GM23338 (cell line): ENCODE data around the gene TNNT1. TPM values are rescaled to one million over a fixed set of nuclear protein-coding genes. Genes with fewer than 3 reads are reported as not detected.

Source experiments
- ATAC-seq: fragments of 200-7000 bp; cut with Tn5 transposase; 3 replicates; pipeline ENCODE4 v1.9.1; 2020
- DNase-seq: peaks from one replicate; pipeline ENCODE4 v3.0.0-alpha.2; 2015; ENCODE audit warnings: low spot score
- H2AFZ ChIP-seq: fragments of 200-600 bp; sonication (generic); 2 replicates; pipeline ENCODE4 v1.8.0; 2016; ENCODE audit warnings: antibody characterized with exemption, mild to moderate bottlenecking, moderate library complexity
- H3F3A ChIP-seq: fragments of 200-600 bp; sonication (generic); replicated peaks from 2 replicates; pipeline ENCODE4 v1.8.0; 2017; ENCODE audit warnings: antibody characterized with exemption, mixed run types, low read depth
- H3K27ac ChIP-seq: fragments of 200-600 bp; sonication (generic); 2 replicates; pipeline ENCODE4 v1.6.1; 2016; ENCODE audit warnings: low read depth
- H3K27me3 ChIP-seq: fragments of 200-600 bp; sonication (generic); 2 replicates; pipeline ENCODE4 v1.8.0; 2016; ENCODE audit warnings: mild to moderate bottlenecking, mixed run types, moderate library complexity; ENCODE audit not compliant: insufficient read depth
- H3K36me3 ChIP-seq: fragments of 200-600 bp; sonication (generic); 2 replicates; pipeline ENCODE4 v1.8.0; 2016; ENCODE audit warnings: mild to moderate bottlenecking; ENCODE audit not compliant: insufficient read depth
- H3K4me1 ChIP-seq: fragments of 200-600 bp; sonication (generic); 2 replicates; pipeline ENCODE4 v1.8.0; 2016; ENCODE audit warnings: mild to moderate bottlenecking, moderate library complexity; ENCODE audit not compliant: insufficient read depth
- H3K4me2 ChIP-seq: fragments of 200-600 bp; sonication (generic); 2 replicates; pipeline ENCODE4 v1.7.1; 2017; ENCODE audit warnings: mixed run types
- H3K4me3 ChIP-seq: fragments of 200-600 bp; sonication (generic); 2 replicates; pipeline ENCODE4 v1.6.1; 2016; ENCODE audit warnings: mixed run types
- H3K79me2 ChIP-seq: fragments of 200-600 bp; sonication (generic); replicated peaks from 2 replicates; pipeline ENCODE4 v1.8.0; 2017; ENCODE audit warnings: mild to moderate bottlenecking; ENCODE audit not compliant: insufficient read depth
- H3K9me2 ChIP-seq: fragments of 200-600 bp; sonication (generic); 2 replicates; pipeline ENCODE4 v1.8.0; 2017; ENCODE audit not compliant: insufficient read depth
- H4K20me1 ChIP-seq: fragments of 200-600 bp; sonication (generic); replicated peaks from 2 replicates; pipeline ENCODE4 v1.8.0; 2017; ENCODE audit warnings: mild to moderate bottlenecking; ENCODE audit not compliant: insufficient read depth
- H3K27ac Mint-ChIP-seq: 2 replicates; pipeline ENCODE4 v1.8.0; 2020; ENCODE audit warnings: inconsistent platforms, mild to moderate bottlenecking, moderate library complexity, mixed read lengths
- H3K27me3 Mint-ChIP-seq: 3 replicates; pipeline ENCODE4 v1.8.0; 2022; ENCODE audit warnings: low read depth, mild to moderate bottlenecking, moderate library complexity, mixed read lengths, inconsistent platforms; ENCODE audit not compliant: insufficient read depth, poor library complexity
- H3K36me3 Mint-ChIP-seq: 3 replicates; pipeline ENCODE4 v1.8.0; 2021; ENCODE audit warnings: low read depth, mild to moderate bottlenecking, inconsistent platforms, moderate library complexity, mixed read lengths
- H3K4me1 Mint-ChIP-seq: 3 replicates; pipeline ENCODE4 v1.8.0; 2020; ENCODE audit warnings: mild to moderate bottlenecking, inconsistent platforms, mixed read lengths
- H3K4me3 Mint-ChIP-seq: 3 replicates; pipeline ENCODE4 v1.8.0; 2021; ENCODE audit warnings: moderate library complexity, mild to moderate bottlenecking, inconsistent platforms, mixed read lengths
- H3K9me3 Mint-ChIP-seq: 3 replicates; pipeline ENCODE4 v1.8.0; 2020; ENCODE audit warnings: moderate library complexity, mild to moderate bottlenecking, inconsistent platforms, mixed read lengths
- CTCF ChIP-seq, 2 experiments: fragments of 200-600 bp in 1 of 2; sonication (generic) in 1 of 2; conservative IDR thresholded peaks; 2 replicates each; pipeline versions ENCODE4 v1.5.1 to v1.6.1; 2016 to 2017; ENCODE audit warnings: antibody characterized with exemption in 2 of 2, low read depth in 2 of 2, mild to moderate bottlenecking in 2 of 2, moderate library complexity in 1 of 2
- EZH2 ChIP-seq: fragments of 200-600 bp; sonication (generic); IDR thresholded peaks from one replicate; pipeline ENCODE4 v1.8.0; 2017; ENCODE audit warnings: antibody characterized with exemption, mild to moderate bottlenecking, low read depth; ENCODE audit not compliant: unreplicated experiment
- EZH2phosphoT487 ChIP-seq: fragments of 200-600 bp; sonication (generic); IDR thresholded peaks from one replicate; pipeline ENCODE4 v1.8.1; 2018; ENCODE audit warnings: antibody characterized with exemption; ENCODE audit not compliant: unreplicated experiment
- NANOG ChIP-seq: IDR thresholded peaks from 2 replicates; pipeline ENCODE4 v1.6.1; 2016; ENCODE audit warnings: antibody characterized with exemption, borderline replicate concordance
- POLR2AphosphoS5 ChIP-seq: IDR thresholded peaks from 2 replicates; pipeline ENCODE4 v1.6.1; 2016; ENCODE audit warnings: antibody characterized with exemption, low read depth
- REST ChIP-seq: IDR thresholded peaks from one replicate; pipeline ENCODE4 v1.6.1; 2018; ENCODE audit warnings: antibody characterized with exemption; ENCODE audit not compliant: unreplicated experiment
- STAT1 ChIP-seq: IDR thresholded peaks from one replicate; pipeline ENCODE4 v1.6.1; 2016; ENCODE audit warnings: antibody characterized with exemption; ENCODE audit not compliant: unreplicated experiment
- ZNF114 ChIP-seq: fragments of 250-450 bp; sonication (Bioruptor Pico); IDR thresholded peaks from 2 replicates; pipeline ENCODE4 v1.5.0; 2020; ENCODE audit warnings: mild to moderate bottlenecking, moderate library complexity
- ZNF462 ChIP-seq: fragments of 250-450 bp; sonication (Bioruptor Pico); IDR thresholded peaks from 2 replicates; pipeline ENCODE4 v1.5.0; 2020; ENCODE audit warnings: mild to moderate bottlenecking, moderate library complexity
- polyA plus RNA-seq: library from polyadenylated mRNA; unstranded; fragments of >200 nt; fragmentation: Nextera tagmentation; extraction: Ambion mirVana; gene quantifications from 2 replicates; pipeline ENCODE4 v1.2.1, GENCODE V29; 2016
- total RNA-seq: library from RNA; depleted of rRNA; stranded (reverse); fragments of >200 nt; shearing (Covaris generic); gene quantifications from 2 replicates; pipeline ENCODE4 v1.2.3, GENCODE V29; 2014

Gene TNNT1
- total and polyA plus RNA-seq, 2 experiments from 2014 or later: 59.3 to 150 TPM

- TF ChIP-seq STAT1 (no peak), CTCF (conservative IDR thresholded peaks at IDR 0.05; ENCODE audit: low read depth in 2 of 2) (no peak), ZNF462 (CRISPR knock-in tag) (no peak), NANOG (no peak)
Observed at GRCh38 chr19:55178781-55179599, 30.0 kb upstream of the TNNT1 start (continued).

GRCh38 chr19:55176076-55176475, 27.1 kb upstream of the TNNT1 start:
- Histone ChIP-seq H3K27ac (no peak overlapping the region), H3K79me2 (no peaks in the 10 kb centered on the region), H3K4me3 (no peak overlapping the region), H3K36me3 (no peaks in the 10 kb centered on the region), H3K4me1 (peaks cover 12% of the 10 kb centered on the region; the same call in 1 of the 2 replicates), H3F3A (peaks cover 14% of the 10 kb centered on the region; the same call in 1 of the 2 replicates), H2AFZ (no peak overlapping the region), H3K9me2 (0 out of 2 replicates have a peak, but pooled peaks cover 3% of the 10 kb centered on the region), H4K20me1 (no peaks in the 10 kb centered on the region), H3K4me2 (no peak overlapping the region), H3K27me3 (peaks cover 59% of the 10 kb centered on the region)
- TF ChIP-seq EZH2phosphoT487 (no peak), POLR2AphosphoS5 (no peak), NANOG (no peak), ZNF114 (CRISPR knock-in tag) (no peak), REST (no peak), EZH2 (no peak), STAT1 (no peak)
- H3K27me3 Mint-ChIP-seq: peaks cover 54% of the 10 kb centered on the region
- no peaks in the 10 kb centered on the region; the same call in 2 of the 3 replicates for H3K36me3 Mint-ChIP-seq
- no peak overlapping the region for H3K27ac Mint-ChIP-seq
- DNase-seq (no peak), ATAC-seq (no peak)
- peaks cover 33% of the 10 kb centered on the region for H3K4me1 Mint-ChIP-seq
- H3K9me3 Mint-ChIP-seq: peaks cover 12% of the 10 kb centered on the region
- H3K4me3 Mint-ChIP-seq: no peak overlapping the region
